Skeletal muscle satellite cell (primary cell): ENCODE data around the gene LRRC15.

Experiments
- H3K27me3 ChIP-seq: 2 replicates; pipeline ENCODE4 v1.7.0; 2013; ENCODE audit warnings: low read length; ENCODE audit not compliant: control insufficient read depth, insufficient read depth
- H3K36me3 ChIP-seq: 2 replicates; pipeline ENCODE4 v1.7.0; 2013; ENCODE audit warnings: mild to moderate bottlenecking, control low read depth, low read length; ENCODE audit not compliant: insufficient read depth
- H3K4me1 ChIP-seq: 2 replicates; pipeline ENCODE4 v1.7.0; 2013; ENCODE audit warnings: low read length; ENCODE audit not compliant: control insufficient read depth, insufficient read depth
- H3K4me2 ChIP-seq: 2 replicates; pipeline ENCODE4 v1.7.0; 2013; ENCODE audit warnings: mild to moderate bottlenecking, low read length
- H3K4me3 ChIP-seq: 2 replicates; pipeline ENCODE4 v1.7.0; 2013; ENCODE audit warnings: low read length
- H3K9ac ChIP-seq: 2 replicates; pipeline ENCODE4 v1.7.0; 2013; ENCODE audit warnings: mild to moderate bottlenecking, low read depth, low read length, moderate library complexity
- H3K9me3 ChIP-seq: replicated peaks from 2 replicates; pipeline ENCODE4 v1.7.0; 2013; ENCODE audit warnings: mild to moderate bottlenecking, control low read depth, low read length

LRRC15 gene

DNA sequence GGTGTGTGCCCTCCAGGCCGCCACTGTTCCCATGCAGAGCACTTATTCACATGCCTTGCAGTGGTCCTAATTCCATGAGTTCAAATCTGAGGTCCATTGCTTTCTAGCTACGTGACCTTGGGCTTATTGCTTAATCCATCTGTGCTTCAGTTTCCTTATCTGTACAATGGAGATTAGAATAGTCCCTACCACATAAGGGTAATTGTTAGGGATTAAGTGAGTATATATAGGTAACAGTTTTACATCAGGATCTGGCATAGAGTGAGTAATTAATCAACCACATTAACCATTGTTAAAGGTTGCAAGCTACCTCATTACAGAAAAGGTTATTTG, 26.0 kb downstream of the LRRC15 start:
- Histone ChIP-seq H3K4me1 (no peaks in the 10 kb centered on the region), H3K4me3 (no peak overlapping the region)

GRCh38 chr3:194342861-194343560, 26.5 kb downstream of the LRRC15 start:
- peaks cover 54% of the 10 kb centered on the region for H3K27me3 ChIP-seq
- H3K9ac ChIP-seq = no peak overlapping the region
- H3K4me3 ChIP-seq = no peak overlapping the region
- no peak overlapping the region for H3K4me2 ChIP-seq
- H3K9me3 ChIP-seq = no peaks in the 10 kb centered on the region
- no peaks in the 10 kb centered on the region for H3K36me3 ChIP-seq
- no peaks in the 10 kb centered on the region for H3K4me1 ChIP-seq

More for the DNA sequence above, 26.0 kb downstream of the LRRC15 start:
- Histone ChIP-seq H3K9ac (no peak overlapping the region), H3K27me3 (peaks cover 50% of the 10 kb centered on the region), H3K36me3 (no peaks in the 10 kb centered on the region), H3K4me2 (no peak overlapping the region), H3K9me3 (no peaks in the 10 kb centered on the region)

DNA sequence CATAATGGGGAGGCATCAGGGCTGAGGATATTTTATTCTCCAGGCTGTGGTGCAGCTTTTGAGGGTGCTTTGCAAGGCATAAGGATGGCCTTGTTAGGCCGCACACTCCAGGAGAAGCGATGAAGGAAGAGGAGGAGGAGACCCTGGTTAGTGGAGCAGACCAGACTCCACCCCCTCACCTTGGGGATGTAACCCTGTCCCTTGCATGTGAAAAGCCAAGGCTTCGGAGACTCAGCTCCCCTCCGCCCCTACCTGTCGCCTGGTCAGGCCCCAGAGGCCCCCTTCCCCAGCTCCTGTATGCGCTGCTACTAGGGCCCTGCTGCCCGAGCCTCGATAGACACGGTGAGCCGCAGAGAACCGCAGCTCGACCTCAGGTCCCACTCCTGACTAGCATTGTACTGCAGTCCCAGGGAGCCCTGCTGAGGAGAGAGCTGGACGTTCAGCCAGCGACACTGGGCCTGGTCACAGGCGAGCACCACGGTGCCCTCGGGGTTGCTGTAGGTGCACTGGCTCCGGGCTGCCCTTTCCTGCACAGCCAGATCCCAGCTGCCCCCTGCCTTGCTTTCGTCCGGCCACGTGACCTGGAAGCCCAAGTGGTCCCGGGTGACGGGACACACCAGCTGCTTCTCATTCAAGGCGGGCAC, 28.7 kb downstream of the LRRC15 start:
- H3K9ac ChIP-seq = no peak overlapping the region
- no peaks in the 10 kb centered on the region for H3K36me3 ChIP-seq
- peaks cover 55% of the 10 kb centered on the region for H3K27me3 ChIP-seq
- no peaks in the 10 kb centered on the region for H3K4me1 ChIP-seq
- no peak overlapping the region for H3K4me3 ChIP-seq
- no peak overlapping the region for H3K4me2 ChIP-seq
- no peaks in the 10 kb centered on the region for H3K9me3 ChIP-seq

DNA sequence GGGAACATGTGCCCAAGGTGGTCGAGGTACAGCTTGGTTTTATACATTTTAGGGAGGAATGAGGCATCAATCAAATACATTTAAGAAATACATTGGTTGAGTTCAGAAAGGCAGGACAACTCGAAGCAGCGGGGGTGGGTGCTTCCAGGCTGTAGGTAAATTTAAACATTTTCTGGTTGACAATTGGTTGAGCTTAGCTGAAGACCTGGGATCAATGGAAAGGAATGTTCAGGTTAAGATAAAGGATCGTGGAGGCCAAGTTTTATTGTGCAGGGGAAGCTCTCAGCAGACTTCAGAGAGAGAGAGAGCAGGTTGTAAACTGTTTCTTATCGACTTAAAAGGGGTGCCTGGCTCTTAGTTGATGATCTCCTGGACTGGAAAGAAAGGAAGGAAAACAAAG, 29.7 kb downstream of the LRRC15 start:
- Histone ChIP-seq H3K9ac (no peak overlapping the region), H3K4me1 (no peaks in the 10 kb centered on the region), H3K27me3 (peaks cover 54% of the 10 kb centered on the region), H3K4me3 (no peak overlapping the region), H3K9me3 (no peaks in the 10 kb centered on the region), H3K36me3 (no peaks in the 10 kb centered on the region), H3K4me2 (no peak overlapping the region)

DNA sequence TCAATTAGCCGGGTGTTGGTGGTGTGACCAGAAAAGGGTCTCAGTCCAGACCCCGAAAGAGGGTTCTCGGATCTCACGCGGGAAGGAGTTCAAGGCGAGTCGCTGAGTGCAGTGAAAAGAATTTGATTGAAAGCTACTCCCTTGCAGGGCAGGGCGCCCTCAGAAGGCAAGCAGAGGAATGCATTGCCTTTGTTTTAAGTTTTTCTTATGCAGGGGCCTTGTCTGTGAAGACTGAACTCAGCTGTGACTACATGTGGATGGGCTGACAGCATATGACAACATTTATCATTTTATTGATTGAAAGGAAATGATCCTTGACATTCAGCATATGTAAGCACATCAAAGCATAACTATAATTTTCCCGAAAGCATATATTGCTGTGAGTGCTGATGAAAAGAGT, 30.2 kb downstream of the LRRC15 start:
- H3K9ac ChIP-seq = no peak overlapping the region
- H3K4me3 ChIP-seq = no peak overlapping the region
- H3K36me3 ChIP-seq = no peaks in the 10 kb centered on the region
- H3K27me3 ChIP-seq = peaks cover 54% of the 10 kb centered on the region
- no peak overlapping the region for H3K4me2 ChIP-seq
- no peaks in the 10 kb centered on the region for H3K9me3 ChIP-seq
- no peaks in the 10 kb centered on the region for H3K4me1 ChIP-seq

- no peaks in the 10 kb centered on the region for H3K36me3 ChIP-seq
- no peaks in the 10 kb centered on the region for H3K9me3 ChIP-seq
- H3K4me1 ChIP-seq = peaks cover 4% of the 10 kb centered on the region
- H3K27me3 ChIP-seq = peaks cover 50% of the 10 kb centered on the region
- H3K4me2 ChIP-seq = no peak overlapping the region
- no peak overlapping the region for H3K4me3 ChIP-seq
- H3K9ac ChIP-seq = no peak overlapping the region
These were observed 31.4 kb downstream of the LRRC15 start for GRCh38 chr3:194337965-194338753.

DNA sequence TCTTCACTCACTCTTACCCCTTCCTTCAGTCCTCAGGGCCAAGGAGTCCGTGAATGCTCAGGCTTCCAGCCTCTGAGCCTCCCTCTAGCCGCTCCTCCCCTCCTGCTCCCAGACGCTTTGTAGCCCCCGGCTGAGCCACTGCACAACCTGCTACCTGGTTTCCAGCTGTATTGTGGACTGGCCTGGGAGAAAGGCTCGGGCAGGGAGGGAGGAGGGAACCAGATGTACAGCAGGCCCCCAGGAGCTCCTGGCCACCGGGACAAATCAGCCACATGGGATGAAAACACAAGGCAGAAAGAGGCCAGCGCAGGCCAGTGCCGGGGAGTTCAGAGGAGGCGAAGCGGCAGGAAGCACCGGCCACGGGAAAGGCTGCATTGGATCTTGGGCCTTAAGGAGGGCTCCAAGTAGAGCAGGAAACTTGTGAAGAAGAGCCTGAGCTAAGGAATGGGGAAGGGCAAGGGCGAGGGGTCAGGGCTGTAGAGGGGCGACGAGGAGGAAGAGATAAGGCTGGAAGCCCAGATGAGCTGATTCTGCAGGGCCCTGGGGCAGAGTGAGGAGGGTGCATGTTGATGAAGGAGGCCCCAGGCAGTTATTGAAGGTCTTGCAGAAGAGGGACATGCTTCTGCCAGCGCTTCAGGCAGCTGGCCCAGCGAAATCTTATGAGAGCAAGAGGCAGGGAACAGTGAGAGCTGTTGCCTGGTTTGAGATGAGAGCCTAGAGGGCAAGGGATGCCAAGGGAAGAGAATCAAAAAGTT, 32.8 kb downstream of the LRRC15 start:
- no peaks in the 10 kb centered on the region for H3K9me3 ChIP-seq
- H3K27me3 ChIP-seq = peaks cover 49% of the 10 kb centered on the region
- H3K4me1 ChIP-seq = peaks cover 8% of the 10 kb centered on the region
- H3K36me3 ChIP-seq = no peaks in the 10 kb centered on the region
- no peak overlapping the region for H3K9ac ChIP-seq
- no peak overlapping the region for H3K4me3 ChIP-seq
- no peak overlapping the region for H3K4me2 ChIP-seq

DNA sequence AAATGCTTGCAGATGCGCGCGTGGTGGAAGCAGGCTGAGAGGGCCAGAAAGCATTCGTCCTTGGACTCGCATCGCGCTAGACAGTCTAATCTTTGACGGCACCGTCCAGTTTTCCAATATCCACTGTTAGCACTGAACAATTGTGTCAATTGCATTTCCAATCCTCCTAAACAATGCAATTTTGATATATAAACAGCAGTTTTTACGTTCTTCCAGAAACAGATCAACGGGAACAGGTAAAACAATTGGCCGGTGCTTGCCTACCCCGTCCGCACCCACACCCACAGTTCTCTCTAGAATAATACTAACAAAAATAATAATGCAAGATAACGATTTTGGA, 35.6 kb downstream of the LRRC15 start:
- Histone ChIP-seq H3K36me3 (no peaks in the 10 kb centered on the region), H3K4me2 (peak overlapping the region; percentile 83), H3K9me3 (no peaks in the 10 kb centered on the region), H3K27me3 (peaks cover 60% of the 10 kb centered on the region), H3K9ac (no peak overlapping the region), H3K4me3 (peak overlapping the region; percentile 65), H3K4me1 (peaks cover 12% of the 10 kb centered on the region)

DNA sequence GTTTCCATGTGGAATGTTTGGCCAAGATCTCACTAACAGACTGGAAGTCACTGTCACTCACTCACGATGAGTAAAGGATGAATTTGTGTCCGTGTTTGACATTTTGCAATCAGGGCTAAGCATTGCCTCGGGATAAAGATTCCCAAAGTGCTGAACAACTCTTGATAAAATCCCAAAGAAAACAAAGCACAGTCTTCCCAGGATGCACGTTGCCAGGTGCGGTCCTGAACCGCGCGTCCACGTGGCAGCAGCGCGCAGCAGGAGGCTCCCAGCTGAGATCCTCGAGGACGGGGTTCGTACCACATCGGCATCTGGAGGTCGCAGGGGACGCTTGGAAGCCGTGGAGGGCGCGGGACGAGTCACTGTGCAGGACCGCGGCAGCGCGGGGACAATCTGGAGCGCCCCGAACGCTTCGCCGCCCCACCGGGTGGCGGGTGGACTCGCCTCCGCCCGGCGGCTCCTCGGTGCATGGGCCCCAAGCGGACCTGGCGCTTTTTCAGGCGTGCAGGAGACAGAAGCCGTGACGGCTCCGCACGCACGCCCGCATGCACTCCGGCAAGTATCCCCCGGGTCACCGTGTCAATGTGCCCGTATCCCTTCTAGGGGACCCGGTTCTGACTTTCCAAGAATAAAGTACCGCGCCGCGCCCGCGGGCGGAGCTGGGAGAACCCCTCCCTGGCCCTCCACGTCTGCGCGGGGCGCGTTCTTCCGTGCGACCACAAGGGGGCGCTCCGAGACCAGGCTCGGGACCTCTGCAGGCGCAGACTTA, 36.1 kb downstream of the LRRC15 start:
- Histone ChIP-seq H3K9me3 (no peaks in the 10 kb centered on the region), H3K36me3 (no peaks in the 10 kb centered on the region), H3K9ac (peak overlapping the region; percentile 51), H3K4me1 (peaks cover 12% of the 10 kb centered on the region), H3K4me3 (peak overlapping the region; percentile 65), H3K4me2 (peak overlapping the region; percentile 83), H3K27me3 (peaks cover 64% of the 10 kb centered on the region)

GRCh38 chr3:194332858-194333211, 36.7 kb downstream of the LRRC15 start:
- no peaks in the 10 kb centered on the region for H3K9me3 ChIP-seq
- peaks cover 12% of the 10 kb centered on the region for H3K4me1 ChIP-seq
- no peak overlapping the region for H3K4me2 ChIP-seq
- no peak overlapping the region for H3K4me3 ChIP-seq
- no peaks in the 10 kb centered on the region for H3K36me3 ChIP-seq
- no peak overlapping the region for H3K9ac ChIP-seq
- peaks cover 64% of the 10 kb centered on the region for H3K27me3 ChIP-seq

DNA sequence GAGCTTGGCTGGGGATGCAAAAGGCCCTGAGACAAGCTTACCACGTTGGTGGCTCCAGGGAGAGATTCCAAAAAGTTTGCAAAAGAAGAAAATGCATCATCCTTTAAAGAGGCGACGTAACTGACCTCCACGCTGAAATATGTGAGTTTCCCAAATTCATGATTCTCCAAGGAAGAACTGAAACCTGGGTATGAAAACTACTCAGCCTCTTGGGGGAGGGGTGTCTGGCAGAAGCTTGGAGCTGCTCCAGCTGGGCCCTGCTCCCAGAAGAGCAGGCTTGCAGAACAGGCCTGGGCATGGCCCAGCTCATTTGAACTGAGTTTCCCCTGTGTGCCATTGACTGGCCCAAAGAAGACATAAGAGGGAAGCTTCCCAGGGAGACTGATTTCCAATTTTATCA, 39.0 kb downstream of the LRRC15 start:
- Histone ChIP-seq H3K4me3 (no peak overlapping the region), H3K4me1 (peaks cover 12% of the 10 kb centered on the region)

More for the DNA sequence above, 39.0 kb downstream of the LRRC15 start:
- H3K4me2 ChIP-seq = no peak overlapping the region
- peaks cover 51% of the 10 kb centered on the region for H3K27me3 ChIP-seq
- no peaks in the 10 kb centered on the region for H3K9me3 ChIP-seq
- H3K9ac ChIP-seq = no peak overlapping the region
- no peaks in the 10 kb centered on the region for H3K36me3 ChIP-seq
